Ammon's horn (tissue), 1 donor: ENCODE results near the gene ZGPAT.

Experiments
- DNase-seq: peaks from one replicate; pipeline ENCODE4 v3.0.0-alpha.2; 2016; ENCODE audit warnings: low spot score

The ZGPAT gene

DNA sequence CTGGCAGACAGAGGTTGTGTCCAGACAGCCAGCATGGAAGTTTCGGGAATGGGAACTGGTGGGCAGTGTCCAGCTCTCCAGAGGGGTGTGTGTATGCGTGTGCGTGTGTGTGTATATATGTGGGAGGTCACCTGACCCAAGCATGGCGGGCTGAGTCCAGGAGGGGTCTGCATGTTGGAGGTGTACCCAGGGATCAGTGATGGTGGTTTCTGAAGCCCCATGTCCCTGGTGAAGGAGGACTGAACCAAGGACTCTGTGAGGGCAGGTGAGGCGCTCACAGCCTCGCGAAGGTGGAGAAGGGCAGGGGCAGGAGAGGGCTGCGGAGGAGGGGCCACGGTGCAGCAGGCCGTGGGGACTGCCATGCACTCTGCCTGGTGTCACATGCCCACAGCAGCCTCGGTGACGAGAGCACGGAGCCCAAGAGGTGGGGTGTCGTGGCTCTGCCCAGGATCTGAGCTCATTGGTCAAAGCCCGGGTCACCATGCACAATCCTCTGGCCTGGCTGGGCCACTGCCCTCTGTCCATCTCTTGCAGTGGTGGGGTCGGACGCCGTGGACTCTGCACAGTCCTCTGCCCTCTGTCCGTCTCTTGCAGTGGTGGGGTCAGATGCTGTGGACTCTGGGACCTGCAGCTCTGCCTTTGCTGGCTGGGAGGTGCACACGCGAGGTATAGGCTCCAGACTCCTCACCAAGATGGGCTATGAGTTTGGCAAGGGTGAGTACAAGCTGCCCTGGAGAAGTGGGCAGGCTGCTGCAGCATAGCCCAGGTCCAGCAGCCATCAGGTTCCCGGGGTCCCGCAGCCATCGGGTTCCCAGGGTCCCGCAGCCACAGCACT is 26.5 kb downstream of the ZGPAT start:
- DNase-seq = no peak

DNA sequence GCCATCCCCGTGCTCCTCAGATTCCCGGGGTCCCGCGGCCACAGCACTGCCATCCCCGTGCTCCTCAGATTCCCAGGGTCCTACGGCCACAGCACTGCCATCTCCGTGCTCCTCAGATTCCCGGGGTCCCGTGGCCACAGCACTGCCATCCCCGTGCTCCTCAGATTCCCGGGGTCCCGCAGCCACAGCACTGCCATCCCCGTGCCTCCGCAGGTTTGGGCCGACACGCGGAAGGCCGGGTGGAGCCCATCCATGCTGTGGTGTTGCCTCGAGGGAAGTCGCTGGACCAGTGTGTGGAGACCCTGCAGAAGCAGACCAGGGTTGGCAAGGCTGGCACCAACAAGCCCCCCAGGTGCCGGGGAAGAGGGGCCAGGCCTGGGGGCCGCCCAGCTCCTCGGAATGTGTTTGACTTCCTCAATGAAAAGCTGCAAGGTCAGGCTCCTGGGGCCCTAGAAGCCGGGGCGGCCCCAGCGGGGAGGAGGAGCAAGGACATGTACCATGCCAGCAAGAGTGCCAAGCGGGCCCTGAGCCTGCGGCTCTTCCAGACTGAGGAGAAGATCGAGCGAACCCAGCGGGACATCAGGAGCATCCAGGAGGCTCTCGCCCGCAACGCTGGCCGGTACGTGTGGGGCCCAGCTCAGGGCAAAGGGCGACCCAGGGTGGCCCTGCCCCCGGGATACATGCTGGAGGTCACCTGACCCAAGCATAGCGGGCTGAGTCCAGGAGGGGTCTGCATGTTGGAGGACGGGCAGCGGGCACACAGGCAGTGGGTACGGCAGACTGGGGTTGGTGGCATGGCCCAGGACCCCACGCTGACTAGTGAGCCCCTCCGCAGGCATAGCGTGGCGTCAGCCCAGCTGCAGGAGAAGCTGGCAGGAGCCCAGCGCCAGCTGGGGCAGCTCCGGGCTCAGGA is 27.4 kb downstream of the ZGPAT start:
- DNase-seq = peak; percentile 29

DNA sequence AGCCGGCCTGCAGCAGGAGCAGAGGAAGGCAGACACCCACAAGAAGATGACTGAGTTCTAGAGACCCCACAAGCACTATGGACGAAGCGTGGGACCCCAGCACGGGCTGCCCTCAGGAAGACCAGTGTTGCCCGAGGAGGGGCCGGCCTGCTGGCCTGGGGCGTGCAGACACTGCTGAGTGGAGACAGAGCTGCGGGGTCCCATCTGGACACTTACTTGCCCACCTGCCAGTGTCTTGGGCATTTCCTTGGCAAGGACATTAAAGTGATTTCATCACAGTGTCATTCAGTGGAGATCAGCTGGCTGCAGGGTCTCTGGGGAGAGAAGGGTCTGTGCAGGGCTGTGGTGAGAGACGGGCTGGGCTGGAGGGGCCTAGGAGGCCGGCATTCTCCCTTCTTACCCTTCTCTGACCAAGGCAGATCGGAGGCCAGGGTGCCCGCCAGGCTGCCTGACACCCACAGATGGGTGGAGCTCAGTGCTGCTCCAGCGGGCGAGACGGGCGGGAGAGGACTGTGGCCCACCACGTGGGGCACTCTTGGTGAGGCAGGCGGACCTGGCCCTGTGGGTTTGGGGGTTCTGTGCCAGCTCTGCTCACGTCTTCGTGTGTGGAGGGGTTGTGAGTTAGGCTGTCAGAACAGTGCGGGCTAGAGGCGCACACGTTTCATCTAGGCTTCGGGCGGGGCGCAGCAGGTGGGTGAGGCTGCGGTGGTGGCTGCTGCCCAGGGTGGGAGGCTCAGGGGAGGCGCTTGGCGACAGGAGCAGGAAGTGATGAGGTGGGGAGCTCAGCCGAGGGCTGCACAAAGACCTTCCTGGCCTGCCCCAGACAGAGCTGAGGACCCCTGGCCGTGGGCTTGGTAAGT is 28.2 kb downstream of the ZGPAT start, which contains the start of gene LIME1:
LIME1 (plus strand) TSS at position 806 of the 860 bp plus-strand sequence. CDS start 886 bp downstream, outside the sequence.
- DNase-seq = no peak

DNA sequence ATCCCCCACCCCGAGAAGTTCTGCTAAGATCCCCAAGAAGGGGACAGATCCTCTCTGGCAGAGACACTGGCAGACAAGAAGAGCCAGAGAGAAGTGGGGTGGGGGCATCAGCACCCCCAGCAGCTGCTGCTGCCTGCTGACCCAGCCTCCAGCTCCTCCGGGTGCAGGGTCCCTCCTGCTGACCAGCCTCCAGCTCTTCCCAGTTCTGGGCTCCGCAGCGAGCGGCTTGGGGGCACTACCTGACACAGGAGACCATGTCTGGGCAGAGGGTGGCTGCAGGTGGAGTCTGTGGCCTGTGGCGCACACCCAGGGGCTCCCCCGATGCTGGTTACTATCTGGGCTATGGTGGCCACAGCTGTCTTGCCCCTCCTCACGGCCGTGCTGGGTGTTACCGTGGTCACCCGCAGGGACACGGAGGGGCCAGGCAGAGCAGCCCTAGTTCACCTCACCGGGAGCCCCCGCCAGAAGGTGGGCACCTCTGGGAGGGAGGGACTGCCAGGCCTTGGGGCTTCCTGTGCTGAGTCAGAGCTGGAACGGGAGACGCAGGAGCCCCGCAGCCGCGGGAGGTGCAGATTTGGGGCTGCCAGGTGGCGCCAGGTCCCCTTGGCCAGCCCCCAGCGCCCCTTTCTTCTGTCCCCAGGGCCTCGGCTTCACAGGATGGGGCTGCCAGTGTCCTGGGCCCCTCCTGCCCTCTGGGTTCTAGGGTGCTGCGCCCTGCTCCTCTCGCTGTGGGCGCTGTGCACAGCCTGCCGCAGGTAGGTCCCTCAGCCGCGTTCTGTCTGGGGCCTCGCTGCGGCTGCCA is 29.3 kb downstream of the ZGPAT start:
- no peak for DNase-seq

DNA sequence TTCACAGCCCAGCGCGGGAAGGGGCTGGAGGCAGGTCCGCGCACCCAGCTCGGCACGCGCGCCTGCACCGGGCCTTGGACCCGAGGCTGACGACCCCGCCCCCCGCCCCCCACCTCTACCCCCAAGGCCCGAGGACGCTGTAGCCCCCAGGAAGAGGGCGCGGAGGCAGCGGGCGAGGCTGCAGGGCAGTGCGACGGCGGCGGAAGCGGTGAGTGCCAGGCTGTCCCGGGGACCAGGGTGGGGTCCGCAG is 29.8 kb downstream of the ZGPAT start:
- DNase-seq = no peak

DNA sequence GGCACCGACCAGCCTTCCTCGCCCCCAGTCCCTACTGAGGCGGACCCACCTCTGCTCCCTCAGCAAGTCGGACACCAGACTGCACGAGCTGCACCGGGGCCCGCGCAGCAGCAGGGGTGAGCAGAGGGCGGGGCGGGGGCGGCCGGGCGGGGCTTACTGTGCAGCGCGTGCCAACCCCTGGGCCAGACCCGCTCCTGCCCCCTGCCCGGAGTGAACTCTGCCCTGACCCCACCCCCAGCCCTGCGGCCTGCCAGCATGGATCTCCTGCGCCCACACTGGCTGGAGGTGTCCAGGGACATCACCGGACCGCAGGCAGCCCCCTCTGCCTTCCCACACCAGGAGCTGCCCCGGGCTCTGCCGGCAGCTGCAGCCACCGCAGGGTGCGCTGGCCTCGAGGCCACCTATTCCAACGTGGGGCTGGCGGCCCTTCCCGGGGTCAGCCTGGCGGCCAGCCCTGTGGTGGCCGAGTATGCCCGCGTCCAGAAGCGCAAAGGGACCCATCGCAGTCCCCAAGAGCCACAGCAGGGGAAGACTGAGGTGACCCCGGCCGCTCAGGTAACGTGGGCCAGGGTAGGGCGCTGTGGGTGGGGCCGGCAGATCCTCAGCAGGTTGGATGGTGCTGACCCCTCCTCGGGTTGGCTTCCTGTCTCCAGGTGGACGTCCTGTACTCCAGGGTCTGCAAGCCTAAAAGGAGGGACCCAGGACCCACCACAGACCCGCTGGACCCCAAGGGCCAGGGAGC is 30.3 kb downstream of the ZGPAT start:
- no peak for DNase-seq

DNA sequence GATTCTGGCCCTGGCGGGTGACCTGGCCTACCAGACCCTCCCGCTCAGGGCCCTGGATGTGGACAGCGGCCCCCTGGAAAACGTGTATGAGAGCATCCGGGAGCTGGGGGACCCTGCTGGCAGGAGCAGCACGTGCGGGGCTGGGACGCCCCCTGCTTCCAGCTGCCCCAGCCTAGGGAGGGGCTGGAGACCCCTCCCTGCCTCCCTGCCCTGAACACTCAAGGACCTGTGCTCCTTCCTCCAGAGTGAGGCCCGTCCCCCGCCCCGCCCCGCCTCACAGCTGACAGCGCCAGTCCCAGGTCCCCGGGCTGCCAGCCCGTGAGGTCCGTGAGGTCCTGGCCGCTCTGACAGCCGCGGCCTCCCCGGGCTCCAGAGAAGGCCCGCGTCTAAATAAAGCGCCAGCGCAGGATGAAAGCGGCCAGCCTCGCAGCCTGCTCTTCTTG is 30.9 kb downstream of the ZGPAT start:
- peak; percentile 39 for DNase-seq

DNA sequence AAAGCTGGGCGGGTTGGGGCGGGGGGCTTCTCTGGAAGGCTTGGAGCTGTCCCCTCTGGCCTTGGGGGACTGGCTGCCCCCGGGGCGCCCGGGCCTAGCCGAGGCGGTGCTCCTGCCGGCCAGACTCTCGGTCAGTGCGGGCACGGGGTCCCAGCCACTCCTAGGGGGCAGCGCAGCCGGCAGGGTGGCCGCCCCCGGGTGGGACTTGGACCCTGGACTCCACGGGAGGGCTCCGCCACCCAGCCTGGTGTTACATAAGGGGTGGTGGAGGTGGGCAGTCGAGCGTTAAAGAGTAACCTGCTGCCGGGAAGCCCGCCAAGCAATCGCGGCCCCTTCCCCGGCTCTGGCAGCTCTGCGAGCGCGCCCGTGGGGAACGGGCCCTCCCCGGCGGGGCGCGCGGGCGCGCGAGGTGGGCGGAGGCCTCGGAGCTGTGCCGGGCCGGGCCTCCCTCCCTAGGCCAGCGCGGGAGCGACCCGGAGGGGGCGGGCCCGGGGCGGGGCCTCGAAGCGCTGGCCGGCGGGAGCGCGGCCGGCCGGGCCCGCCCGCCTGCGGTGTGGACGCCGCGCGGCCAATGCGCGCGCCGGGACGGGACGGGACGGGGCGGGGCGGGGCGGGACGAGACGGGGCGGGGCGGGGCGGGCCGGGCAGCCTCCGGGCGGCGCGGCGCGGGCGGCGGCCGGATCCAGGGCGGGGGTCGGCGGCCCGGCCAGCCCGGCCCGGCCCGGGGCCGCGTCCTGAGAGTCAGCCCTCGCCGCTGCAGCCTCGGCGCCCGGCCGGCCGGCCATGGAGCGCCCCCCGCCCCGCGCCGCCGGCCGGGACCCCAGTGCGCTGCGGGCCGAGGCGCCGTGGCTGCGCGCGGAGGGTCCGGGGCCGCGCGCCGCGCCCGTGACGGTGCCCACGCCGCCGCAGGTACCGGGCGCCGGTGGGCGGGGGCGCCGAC is 31.6 kb downstream of the ZGPAT start, which contains the start of gene SLC2A4RG:
SLC2A4RG (plus strand) TSS at position 647 of the 940 bp plus-strand sequence; CDS start at position 784, 137 bp downstream.
- peak; percentile 79 for DNase-seq

DNA sequence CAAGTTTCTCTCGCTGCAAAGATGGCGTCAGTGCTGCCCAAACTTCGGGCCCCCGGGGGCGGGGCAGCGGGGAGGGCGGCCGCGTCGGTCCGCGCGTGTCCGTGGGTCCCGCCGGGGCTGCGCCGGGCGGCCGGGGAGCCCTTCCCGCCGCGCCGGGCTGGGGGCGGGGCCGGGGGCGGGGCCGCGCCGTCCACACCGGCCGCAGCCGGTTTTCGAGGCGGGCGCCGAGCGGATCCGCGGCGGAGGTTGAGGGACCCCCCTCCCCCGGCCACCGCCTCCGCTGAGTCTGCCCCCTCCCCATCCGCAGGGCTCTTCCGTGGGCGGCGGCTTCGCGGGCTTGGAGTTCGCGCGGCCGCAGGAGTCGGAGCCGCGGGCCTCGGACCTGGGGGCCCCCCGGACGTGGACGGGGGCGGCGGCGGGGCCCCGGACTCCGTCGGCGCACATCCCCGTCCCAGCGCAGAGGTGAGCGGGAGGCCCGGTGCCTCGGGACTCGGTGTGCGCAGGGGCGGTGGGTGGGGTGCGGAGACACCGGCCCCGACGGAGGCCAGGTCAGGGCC is 32.3 kb downstream of the ZGPAT start:
- DNase-seq = no peak

DNA sequence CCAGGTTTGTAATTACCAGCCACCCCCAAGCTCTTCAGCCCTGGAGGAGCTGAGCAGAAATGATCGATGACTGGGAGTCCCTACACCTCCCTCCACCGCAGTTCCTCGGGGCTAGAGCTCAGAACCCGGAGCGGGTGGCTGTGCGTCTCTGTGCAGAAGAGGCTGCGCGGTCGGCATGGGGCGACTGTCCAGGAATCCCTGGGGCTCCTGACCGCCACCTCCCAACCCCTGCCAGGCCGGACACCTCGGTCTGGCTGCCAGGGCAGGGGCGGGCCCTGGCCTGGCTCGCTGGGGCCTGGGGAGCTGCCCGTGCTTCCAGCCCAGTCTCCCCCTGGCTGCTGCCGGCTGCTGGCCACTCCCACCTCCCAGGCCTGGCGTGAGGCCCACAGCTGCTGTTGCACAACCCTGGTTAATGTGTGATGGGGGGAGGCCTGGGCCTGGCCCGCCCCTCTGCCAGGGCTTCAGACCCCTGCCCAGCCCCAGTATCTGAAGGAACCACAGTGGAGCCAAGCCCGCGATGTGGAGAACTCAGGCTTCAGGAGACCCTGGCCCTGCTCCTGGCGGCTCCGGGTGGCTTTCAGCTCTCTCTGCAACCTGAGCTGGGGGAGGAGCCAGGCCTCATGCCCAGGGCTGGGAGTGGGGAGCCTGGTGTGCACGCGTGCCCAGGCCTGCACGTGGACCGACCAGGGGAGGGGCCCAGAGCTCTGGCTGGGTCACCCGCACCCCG is 33.0 kb downstream of the ZGPAT start:
- peak; percentile 84 for DNase-seq

DNA sequence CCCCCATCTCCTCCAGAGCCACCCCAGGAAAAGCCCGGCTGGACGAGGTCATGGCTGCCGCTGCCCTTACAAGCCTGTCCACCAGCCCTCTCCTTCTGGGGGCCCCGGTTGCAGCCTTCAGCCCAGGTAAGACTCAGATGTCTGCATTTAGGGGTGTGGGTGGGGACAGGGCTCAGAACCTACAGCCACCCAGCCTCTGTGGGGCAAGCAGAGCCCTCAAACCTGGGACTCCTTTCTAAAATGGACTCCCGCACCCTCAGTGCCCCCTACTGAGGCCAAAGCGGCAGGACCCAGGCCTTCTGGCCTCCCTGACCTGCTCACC is 33.5 kb downstream of the ZGPAT start:
- no peak for DNase-seq

DNA sequence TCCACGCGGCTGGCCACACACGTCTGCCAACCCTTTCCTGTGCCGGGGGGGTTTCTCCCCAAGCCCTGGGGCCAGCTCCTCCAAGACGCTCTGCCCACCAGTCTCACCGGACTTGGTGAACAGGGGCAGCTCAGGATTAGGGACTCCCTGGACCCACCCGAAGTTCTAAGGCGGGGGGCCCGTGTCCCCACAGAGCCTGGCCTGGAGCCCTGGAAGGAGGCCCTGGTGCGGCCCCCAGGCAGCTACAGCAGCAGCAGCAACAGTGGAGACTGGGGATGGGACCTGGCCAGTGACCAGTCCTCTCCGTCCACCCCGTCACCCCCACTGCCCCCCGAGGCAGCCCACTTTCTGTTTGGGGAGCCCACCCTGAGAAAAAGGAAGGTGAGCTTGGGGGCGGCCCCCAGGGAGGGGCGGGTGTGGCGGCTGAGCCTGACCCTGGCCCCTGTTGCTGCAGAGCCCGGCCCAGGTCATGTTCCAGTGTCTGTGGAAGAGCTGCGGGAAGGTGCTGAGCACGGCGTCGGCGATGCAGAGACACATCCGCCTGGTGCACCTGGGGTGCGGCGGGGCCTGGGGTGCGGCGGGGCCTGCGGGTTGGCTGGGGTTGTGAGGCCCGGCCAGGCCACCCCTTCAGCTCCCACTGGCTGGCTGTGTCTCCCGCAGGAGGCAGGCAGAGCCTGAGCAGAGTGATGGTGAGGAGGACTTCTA is 34.0 kb downstream of the ZGPAT start:
- no peak for DNase-seq

DNA sequence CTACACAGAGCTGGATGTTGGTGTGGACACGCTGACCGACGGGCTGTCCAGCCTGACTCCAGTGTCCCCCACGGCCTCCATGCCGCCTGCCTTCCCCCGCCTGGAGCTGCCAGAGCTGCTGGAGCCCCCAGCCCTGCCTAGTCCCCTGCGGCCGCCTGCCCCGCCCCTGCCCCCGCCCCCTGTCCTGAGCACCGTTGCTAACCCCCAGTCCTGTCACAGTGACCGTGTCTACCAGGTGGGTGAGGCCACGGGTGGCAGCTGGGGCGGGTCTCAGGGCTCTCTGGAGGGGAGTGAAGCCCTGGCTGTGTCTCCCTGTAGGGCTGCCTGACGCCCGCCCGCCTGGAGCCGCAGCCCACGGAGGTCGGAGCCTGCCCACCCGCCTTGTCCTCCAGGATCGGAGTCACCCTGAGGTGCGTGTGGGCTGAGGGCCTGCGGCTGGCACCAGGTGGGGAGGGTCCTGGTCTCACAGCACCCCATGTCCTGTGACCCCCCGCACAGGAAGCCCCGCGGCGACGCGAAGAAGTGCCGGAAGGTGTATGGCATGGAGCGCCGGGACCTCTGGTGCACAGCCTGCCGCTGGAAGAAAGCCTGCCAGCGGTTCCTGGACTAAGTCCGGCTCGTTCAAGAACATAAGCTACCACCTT is 34.7 kb downstream of the ZGPAT start:
- DNase-seq = no peak

DNA sequence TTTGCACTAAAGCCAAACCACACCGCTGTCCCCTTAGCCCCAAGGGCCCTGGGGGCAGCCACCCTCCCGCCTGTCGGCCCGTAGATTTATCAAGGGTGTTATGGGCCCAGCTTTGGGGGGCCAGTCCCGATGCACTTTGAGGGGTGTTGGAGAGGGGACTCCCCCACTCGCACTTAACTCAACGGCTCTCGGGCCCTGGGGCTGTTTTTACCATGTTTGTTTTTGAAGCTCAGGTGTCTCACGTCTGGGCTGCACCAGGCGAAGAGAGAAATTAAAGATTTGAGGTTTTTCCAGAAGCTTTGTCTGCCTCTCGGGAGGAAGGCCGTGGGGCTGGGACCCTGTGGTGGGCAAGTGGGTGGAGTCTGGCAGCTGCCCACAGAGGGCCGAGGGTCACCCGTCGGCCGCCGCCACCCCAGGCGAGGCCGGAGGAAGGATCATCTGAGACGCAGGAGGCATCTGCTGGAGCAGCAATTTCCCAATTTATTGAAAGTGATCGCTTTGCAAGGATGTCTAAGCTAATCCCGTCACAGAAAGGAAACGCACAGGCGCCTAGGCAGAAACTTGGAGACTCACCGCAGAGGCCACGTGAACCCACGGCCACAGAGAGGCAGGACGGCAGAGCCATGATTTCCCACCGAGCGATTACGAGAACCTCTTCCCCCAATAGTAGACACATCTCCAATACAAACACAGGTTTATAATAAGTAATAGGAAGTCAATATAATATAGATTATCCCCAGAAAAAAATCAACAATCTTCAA is 35.6 kb downstream of the ZGPAT start:
- no peak for DNase-seq

DNA sequence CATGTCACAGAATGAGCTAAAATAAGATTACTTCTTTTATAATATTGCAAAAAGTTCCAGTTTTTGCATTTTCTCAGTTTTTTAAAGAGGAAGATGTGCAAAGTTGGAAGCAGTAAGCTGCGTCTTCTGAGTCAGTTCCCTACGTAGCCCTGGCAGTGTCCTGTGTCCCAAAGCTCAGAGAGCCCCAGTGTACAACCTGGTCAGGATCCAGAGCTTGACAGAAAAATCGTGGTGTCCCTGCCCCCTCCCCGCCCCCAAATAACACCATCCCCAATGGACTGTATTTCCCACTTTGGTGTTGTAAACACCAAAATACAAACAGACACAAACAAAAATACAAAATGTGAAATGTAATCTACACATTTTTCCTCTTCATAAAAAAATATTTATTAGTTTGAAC is 36.3 kb downstream of the ZGPAT start:
- no peak for DNase-seq

DNA sequence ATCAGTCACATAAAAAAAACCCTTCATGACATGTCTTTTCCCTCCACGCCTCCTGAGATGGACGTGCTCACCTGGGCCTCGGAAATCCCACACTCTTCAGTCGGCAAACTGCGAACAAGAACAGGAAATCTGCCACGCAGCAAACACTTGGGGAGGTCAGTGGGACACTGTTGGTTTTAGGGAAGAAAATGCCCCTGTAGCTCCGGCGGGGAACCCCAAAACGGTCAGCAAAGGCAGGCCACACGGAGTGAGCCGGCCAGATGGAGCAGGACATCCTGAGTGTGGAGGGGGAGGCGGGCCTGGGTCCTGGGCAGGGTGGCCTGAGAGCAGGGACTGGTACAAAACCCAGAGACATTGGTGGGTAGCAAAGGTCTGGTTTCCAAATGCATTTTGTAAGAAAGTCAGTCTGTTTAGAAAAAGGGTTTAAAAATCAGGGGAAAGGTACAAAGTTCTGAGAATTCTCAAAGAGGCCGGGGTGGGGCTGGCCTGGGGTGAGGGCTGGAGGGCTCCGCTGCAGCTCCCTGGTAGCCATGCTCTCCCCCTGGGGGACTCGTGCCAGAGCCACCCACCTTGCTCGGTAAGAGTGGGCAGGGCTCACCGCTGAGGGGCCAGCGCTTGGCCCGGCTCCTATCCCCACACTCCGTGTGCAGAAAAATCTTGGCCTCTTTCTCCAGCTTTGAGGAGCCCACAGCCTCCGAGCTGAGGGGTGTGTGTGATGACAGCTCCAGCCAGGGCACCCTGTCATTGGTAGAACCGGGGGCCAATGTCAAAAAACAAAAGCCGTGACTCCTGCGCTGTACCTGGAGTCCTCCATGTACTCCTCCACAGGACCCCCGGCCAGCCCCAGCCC is 37.0 kb downstream of the ZGPAT start:
- no peak for DNase-seq
